ENCODE data around the gene EFNA5. TPM values are rescaled to one million over a fixed set of nuclear protein-coding genes. Genes with fewer than 3 reads are reported as not detected.

EFNA5 gene
- polyA plus RNA-seq, 1 of the 3 experiments (the other 2 are of a cell fraction): 0.81 TPM

DNA sequence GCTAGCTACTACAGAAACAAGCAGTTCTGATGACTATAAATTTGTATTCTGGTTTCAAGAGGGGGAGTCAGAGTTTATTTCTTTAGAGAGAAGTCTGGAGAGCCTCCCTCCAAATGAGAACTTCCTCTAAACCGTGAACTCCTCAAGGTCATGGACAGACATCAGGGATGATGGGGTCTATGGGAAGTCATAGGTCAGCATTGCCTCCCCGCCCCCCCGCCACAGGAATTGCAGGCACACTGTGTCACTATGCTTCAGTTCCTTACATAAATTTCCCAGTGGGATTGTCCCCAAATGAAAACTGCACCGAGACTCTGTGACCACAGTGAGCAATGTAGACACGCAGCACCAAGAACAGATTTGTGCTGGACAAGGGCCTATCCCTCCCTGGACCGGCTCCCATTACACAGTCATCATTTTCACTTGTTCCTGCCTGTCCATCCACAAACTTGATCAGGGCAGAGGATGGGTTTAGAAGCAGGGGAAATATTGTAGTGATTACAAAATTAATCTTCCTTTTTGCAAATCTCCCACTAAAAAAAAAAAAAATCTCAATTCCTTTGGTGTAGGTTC, 300.3 kb downstream of the EFNA5 start:
- Histone ChIP-seq H3K4me1 (ENCODE audit: control insufficient read depth in 1 of 2, insufficient read depth in 2 of 2, low read depth in 1 of 2, low read length in 1 of 2) (no peaks in the 10 kb centered on the region), H3K9me3 (no peaks in the 10 kb centered on the region), H3K36me3 (replicated peaks in 1 of 2; ENCODE audit: control insufficient read depth in 1 of 2, insufficient read depth in 2 of 2, low read length in 1 of 2) (no peaks in the 10 kb centered on the region), H3K27me3 (ENCODE audit: insufficient read depth) (no peaks in the 10 kb centered on the region), H4K20me1 (ENCODE audit: insufficient read depth) (no peaks in the 10 kb centered on the region), H3K4me2 (no peak overlapping the region), H3F3A (replicated peaks; ENCODE audit: insufficient read depth) (no peaks in the 10 kb centered on the region), H3K79me2 (ENCODE audit: insufficient read depth) (no peaks in the 10 kb centered on the region), H2AFZ (ENCODE audit: low read depth) (no peak overlapping the region), H3K9ac (no peak overlapping the region), H3K4me3 (ENCODE audit: low read depth in 2 of 2, low read length in 1 of 2) (no peak overlapping the region), H3K9me2 (no peaks in the 10 kb centered on the region), H3K27ac (ENCODE audit: low read depth in 2 of 2, low read length in 1 of 2) (no peak overlapping the region)
- CTCF ChIA-PET: interaction anchor here (1.1 kb wide), 1 partner anchor 34 kb away, joined by 3 read pairs; no protein-coding TSS in a partner anchor
- no peak for DNase-seq
- TF ChIP-seq MXI1 (IDR thresholded peaks at IDR 0.05; ENCODE audit: low read depth, low read length) (no peak), SMC3 (IDR thresholded peaks at IDR 0.05; ENCODE audit: low read depth, low read length) (no peak), NFIC (IDR thresholded peaks at IDR 0.05; ENCODE audit: borderline replicate concordance) (no peak)
- WGBS (ENCODE audit: low lambda C conversion rate): 87% methylated on average over 6 of the region's 6 CpGs
- POLR2A ChIA-PET: no interaction called here

DNA sequence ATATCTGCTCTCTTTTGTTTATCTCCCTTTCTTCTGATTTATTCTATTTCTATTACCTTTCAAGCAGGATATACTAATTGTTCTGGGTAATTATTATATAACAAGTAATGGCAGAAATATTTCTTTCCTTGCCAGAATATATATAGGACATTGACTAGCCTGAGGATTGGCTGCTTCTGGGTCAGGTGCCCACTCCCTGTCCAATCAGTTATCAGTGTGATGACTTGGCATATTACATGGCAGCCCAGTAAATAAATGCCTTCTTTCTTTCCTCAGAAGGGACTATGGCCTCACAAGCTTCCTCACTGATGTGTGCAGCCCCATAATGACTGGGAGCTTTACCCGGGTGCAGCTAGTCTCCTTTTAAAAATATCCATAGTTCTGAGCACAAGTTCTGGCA, 301.1 kb downstream of the EFNA5 start:
- CTCF ChIA-PET: interaction anchor here (1.1 kb wide), 1 partner anchor 34 kb away, joined by 3 read pairs; no protein-coding TSS in a partner anchor
- Histone ChIP-seq H3K27me3 (ENCODE audit: insufficient read depth) (no peaks in the 10 kb centered on the region), H3F3A (replicated peaks; ENCODE audit: insufficient read depth) (no peaks in the 10 kb centered on the region), H3K4me3 (ENCODE audit: low read depth in 2 of 2, low read length in 1 of 2) (no peak overlapping the region), H3K9ac (no peak overlapping the region), H3K79me2 (ENCODE audit: insufficient read depth) (no peaks in the 10 kb centered on the region), H3K9me2 (no peaks in the 10 kb centered on the region), H2AFZ (ENCODE audit: low read depth) (no peak overlapping the region), H3K4me1 (ENCODE audit: control insufficient read depth in 1 of 2, insufficient read depth in 2 of 2, low read depth in 1 of 2, low read length in 1 of 2) (no peaks in the 10 kb centered on the region), H3K27ac (ENCODE audit: low read depth in 2 of 2, low read length in 1 of 2) (no peak overlapping the region), H3K36me3 (replicated peaks in 1 of 2; ENCODE audit: control insufficient read depth in 1 of 2, insufficient read depth in 2 of 2, low read length in 1 of 2) (no peaks in the 10 kb centered on the region), H3K4me2 (no peak overlapping the region), H3K9me3 (no peaks in the 10 kb centered on the region), H4K20me1 (ENCODE audit: insufficient read depth) (no peaks in the 10 kb centered on the region)
- WGBS (ENCODE audit: low lambda C conversion rate): 83% methylated on average over 1 of the region's 1 CpG
- no peak for DNase-seq
- POLR2A ChIA-PET: no interaction called here
- TF ChIP-seq, protein P1, sequence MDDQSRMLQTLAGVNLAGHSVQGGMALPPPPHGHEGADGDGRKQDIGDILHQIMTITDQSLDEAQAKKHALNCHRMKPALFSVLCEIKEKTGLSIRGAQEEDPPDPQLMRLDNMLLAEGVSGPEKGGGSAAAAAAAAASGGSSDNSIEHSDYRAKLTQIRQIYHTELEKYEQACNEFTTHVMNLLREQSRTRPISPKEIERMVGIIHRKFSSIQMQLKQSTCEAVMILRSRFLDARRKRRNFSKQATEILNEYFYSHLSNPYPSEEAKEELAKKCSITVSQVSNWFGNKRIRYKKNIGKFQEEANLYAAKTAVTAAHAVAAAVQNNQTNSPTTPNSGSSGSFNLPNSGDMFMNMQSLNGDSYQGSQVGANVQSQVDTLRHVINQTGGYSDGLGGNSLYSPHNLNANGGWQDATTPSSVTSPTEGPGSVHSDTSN (IDR thresholded peaks at IDR 0.05): no peak
- no peak for TF ChIP-seq YY1 (IDR thresholded peaks at IDR 0.05; ENCODE audit: low read depth)
- TF ChIP-seq ELF1 (IDR thresholded peaks at IDR 0.05): no peak
- no peak for TF ChIP-seq RAD21 (IDR thresholded peaks at IDR 0.05; ENCODE audit: low read length)
- TF ChIP-seq RCOR1 (IDR thresholded peaks at IDR 0.05; ENCODE audit: low read length): no peak
- TF ChIP-seq, protein P2, sequence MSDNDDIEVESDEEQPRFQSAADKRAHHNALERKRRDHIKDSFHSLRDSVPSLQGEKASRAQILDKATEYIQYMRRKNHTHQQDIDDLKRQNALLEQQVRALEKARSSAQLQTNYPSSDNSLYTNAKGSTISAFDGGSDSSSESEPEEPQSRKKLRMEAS (IDR thresholded peaks at IDR 0.05; ENCODE audit: low read depth): no peak
- TF ChIP-seq EZH2phosphoT487 (IDR thresholded peaks at IDR 0.05; ENCODE audit: borderline replicate concordance, low read depth): no peak
- no peak for TF ChIP-seq SMC3 (IDR thresholded peaks at IDR 0.05; ENCODE audit: low read depth, low read length)
- no peak for TF ChIP-seq NRF1 (IDR thresholded peaks at IDR 0.05; ENCODE audit: low read depth, low read length)
- TF ChIP-seq FOXJ3 (CRISPR knock-in tag; IDR thresholded peaks at IDR 0.05): no peak

DNA sequence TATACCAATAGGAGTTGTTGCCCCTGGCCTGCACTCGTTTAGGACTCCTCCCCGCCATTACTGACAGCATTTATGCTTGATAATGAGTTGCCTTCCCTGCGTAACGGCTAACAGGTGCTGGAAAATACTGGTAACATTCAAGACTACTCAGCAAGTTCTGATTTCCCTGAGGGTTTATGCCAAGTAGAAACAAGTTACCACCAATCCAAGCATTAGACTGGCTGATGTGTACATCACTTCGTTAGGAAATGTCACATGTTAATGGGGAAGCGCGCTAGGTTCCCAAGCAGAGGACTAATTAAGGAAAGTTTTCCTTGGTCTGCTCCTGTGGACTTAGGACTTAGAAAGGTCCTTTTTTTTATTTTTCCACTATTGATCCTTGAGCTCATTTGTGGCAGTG, 302.1 kb downstream of the EFNA5 start:
- no peak for DNase-seq
- ChIA-PET CTCF (no interaction called here), POLR2A (no interaction called here)
- no peak overlapping the region for H3K9ac ChIP-seq
- H3K9me2 ChIP-seq: no peaks in the 10 kb centered on the region
- 96% methylated on average over 7 of the region's 7 CpGs for WGBS (ENCODE audit: low lambda C conversion rate)
- no peaks in the 10 kb centered on the region for H4K20me1 ChIP-seq (ENCODE audit: insufficient read depth)
- H3K79me2 ChIP-seq (ENCODE audit: insufficient read depth): no peaks in the 10 kb centered on the region
- H3K4me1 ChIP-seq (ENCODE audit: control insufficient read depth in 1 of 2, insufficient read depth in 2 of 2, low read depth in 1 of 2, low read length in 1 of 2): no peaks in the 10 kb centered on the region
- H2AFZ ChIP-seq (ENCODE audit: low read depth): no peak overlapping the region
- H3K27me3 ChIP-seq (ENCODE audit: insufficient read depth): no peaks in the 10 kb centered on the region
- TF ChIP-seq RAD21 (IDR thresholded peaks at IDR 0.05; ENCODE audit: low read length): no peak
- TF ChIP-seq, protein P1 (IDR thresholded peaks at IDR 0.05): no peak
- no peak for TF ChIP-seq RCOR1 (IDR thresholded peaks at IDR 0.05; ENCODE audit: low read length)
- TF ChIP-seq, protein P3, sequence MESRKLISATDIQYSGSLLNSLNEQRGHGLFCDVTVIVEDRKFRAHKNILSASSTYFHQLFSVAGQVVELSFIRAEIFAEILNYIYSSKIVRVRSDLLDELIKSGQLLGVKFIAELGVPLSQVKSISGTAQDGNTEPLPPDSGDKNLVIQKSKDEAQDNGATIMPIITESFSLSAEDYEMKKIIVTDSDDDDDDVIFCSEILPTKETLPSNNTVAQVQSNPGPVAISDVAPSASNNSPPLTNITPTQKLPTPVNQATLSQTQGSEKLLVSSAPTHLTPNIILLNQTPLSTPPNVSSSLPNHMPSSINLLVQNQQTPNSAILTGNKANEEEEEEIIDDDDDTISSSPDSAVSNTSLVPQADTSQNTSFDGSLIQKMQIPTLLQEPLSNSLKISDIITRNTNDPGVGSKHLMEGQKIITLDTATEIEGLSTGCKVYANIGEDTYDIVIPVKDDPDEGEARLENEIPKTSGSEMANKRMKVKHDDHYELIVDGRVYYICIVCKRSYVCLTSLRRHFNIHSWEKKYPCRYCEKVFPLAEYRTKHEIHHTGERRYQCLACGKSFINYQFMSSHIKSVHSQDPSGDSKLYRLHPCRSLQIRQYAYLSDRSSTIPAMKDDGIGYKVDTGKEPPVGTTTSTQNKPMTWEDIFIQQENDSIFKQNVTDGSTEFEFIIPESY (IDR thresholded peaks at IDR 0.05; ENCODE audit: borderline replicate concordance, low read depth): no peak
- no peaks in the 10 kb centered on the region for H3K36me3 ChIP-seq (replicated peaks in 1 of 2; ENCODE audit: control insufficient read depth in 1 of 2, insufficient read depth in 2 of 2, low read length in 1 of 2)
- no peak overlapping the region for H3K27ac ChIP-seq (ENCODE audit: low read depth in 2 of 2, low read length in 1 of 2)
- H3K9me3 ChIP-seq: no peaks in the 10 kb centered on the region
- H3K4me3 ChIP-seq (ENCODE audit: low read depth in 2 of 2, low read length in 1 of 2): no peak overlapping the region
- no peaks in the 10 kb centered on the region for H3F3A ChIP-seq (replicated peaks; ENCODE audit: insufficient read depth)
- no peak overlapping the region for H3K4me2 ChIP-seq

Data from SK-N-SH (cell line).